DOHH2 (cell line): ENCODE data around the gene C10orf105.

Experiments
- CTCF ChIP-seq: fragments of 200-600 bp; sonication (generic); IDR thresholded peaks from one replicate; pipeline ENCODE4 v1.5.1; 2014; ENCODE audit warnings: antibody characterized with exemption, mild to moderate bottlenecking, low read depth, low read length; ENCODE audit not compliant: poor library complexity, severe bottlenecking
- EZH2phosphoT487 ChIP-seq: fragments of 200-600 bp; sonication (generic); IDR thresholded peaks from 2 replicates; pipeline ENCODE4 v1.6.1; 2017; ENCODE audit warnings: borderline replicate concordance, mild to moderate bottlenecking, antibody characterized with exemption, low read length, moderate library complexity, mixed read lengths

GRCh38 chr10:71720288-71720687 lies 710 bp upstream of the C10orf105 start:
- TF ChIP-seq CTCF (no peak), EZH2phosphoT487 (no peak)
